ENCODE data around the gene FRMPD4. TPM values are rescaled to one million over a fixed set of nuclear protein-coding genes. Genes with fewer than 3 reads are reported as not detected.

Gene FRMPD4
- total and polyA plus RNA-seq, 3 experiments from 2014 or later = not detected

DNA sequence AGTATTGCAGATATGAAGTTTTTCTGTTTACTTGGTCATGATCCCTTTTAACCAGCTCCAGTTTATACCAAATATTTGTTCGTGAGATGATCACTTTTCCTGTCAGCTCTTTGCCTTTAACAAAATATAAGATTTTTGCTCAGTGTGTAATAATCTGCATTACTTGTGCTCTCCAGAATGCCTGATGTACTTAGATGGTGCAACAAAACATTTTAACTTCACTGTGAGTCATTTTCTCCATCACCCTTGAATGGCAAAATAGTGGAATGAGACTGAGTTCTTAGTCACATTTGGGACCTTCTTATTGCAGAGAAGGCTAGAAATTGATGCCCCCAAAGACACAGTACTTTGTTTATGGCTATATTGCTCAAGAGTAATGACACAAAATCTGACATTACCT is 252.0 kb downstream of the FRMPD4 start:
- Histone ChIP-seq H3K27me3 (ENCODE audit: insufficient read depth, low read length, poor library complexity, severe bottlenecking) (no peaks in the 10 kb centered on the region), H3K4me1 (ENCODE audit: insufficient read depth, low read length) (no peaks in the 10 kb centered on the region), H3K9me3 (ENCODE audit: low read length) (no peaks in the 10 kb centered on the region), H3K4me3 (ENCODE audit: low read length) (no peak overlapping the region), H3K36me3 (ENCODE audit: insufficient read depth, low read length) (no peaks in the 10 kb centered on the region), H3K27ac (ENCODE audit: low read depth, low read length) (no peak overlapping the region)
- Mint-ChIP-seq H3K27ac (no peak overlapping the region), H3K4me1 (no peaks in the 10 kb centered on the region), H3K9me3 (peaks cover 0 to 5% (median 5%) of the 10 kb centered on the region in 5 donors), H3K36me3 (no peaks in the 10 kb centered on the region), H3K27me3 (no peaks in the 10 kb centered on the region), H3K4me3 (no peak overlapping the region)
- POLR2A ChIA-PET = no interaction called here
- DNase-seq = no peak
- CTCF ChIA-PET = no interaction called here

DNA sequence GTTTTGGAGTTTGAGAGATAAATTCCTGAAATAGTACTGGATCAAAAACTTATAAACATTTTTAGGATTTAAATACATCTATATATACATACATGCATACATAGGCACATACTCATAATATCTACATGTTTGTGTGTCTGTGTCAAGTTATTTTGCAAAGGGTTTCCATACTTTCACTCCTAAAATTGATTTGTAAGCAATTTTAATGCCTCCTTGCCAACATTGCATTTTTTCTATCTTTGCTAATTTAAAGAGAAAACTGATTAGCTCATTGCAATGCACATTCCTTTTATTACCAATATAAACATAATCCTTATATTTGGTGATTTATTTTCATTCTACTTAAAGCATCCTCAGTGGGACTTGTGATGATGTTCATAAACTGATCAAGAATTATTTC is 258.3 kb downstream of the FRMPD4 start:
- H3K4me1 ChIP-seq (ENCODE audit: insufficient read depth, low read length) = no peaks in the 10 kb centered on the region
- no peaks in the 10 kb centered on the region for H3K27me3 ChIP-seq (ENCODE audit: insufficient read depth, low read length, poor library complexity, severe bottlenecking)
- CTCF ChIA-PET = no interaction called here
- no peaks in the 10 kb centered on the region for H3K9me3 ChIP-seq (ENCODE audit: low read length)
- DNase-seq = no peak
- no peaks in the 10 kb centered on the region for H3K27me3 Mint-ChIP-seq
- no peaks in the 10 kb centered on the region for H3K36me3 ChIP-seq (ENCODE audit: insufficient read depth, low read length)
- no peak overlapping the region for H3K27ac ChIP-seq (ENCODE audit: low read depth, low read length)
- H3K4me3 Mint-ChIP-seq = no peak overlapping the region
- POLR2A ChIA-PET = no interaction called here
- no peak overlapping the region for H3K4me3 ChIP-seq (ENCODE audit: low read length)
- no peak overlapping the region for H3K27ac Mint-ChIP-seq
- no peaks in the 10 kb centered on the region for H3K4me1 Mint-ChIP-seq
- H3K36me3 Mint-ChIP-seq = no peaks in the 10 kb centered on the region
- H3K9me3 Mint-ChIP-seq = peaks cover 0 to 5% (median 3%) of the 10 kb centered on the region in 5 donors

DNA sequence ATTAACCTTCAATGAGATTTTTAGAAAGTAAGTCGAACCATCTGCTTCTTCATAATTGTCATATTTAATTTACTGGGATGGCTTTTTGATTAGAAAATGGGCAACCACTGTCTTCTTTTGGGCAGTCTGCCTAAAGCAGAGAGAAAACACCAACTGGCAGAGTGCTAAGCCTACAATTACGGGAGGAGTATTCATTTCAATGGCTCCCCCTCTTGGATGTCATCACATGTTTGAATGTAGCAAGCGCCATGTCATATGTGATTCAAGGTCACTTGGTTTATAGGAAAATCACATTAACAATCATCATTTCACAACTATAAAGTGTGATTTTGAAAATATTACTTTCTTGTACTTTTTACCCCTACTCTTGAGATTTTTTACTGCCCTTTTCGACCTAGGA is 261.9 kb downstream of the FRMPD4 start:
- Mint-ChIP-seq H3K36me3 (no peaks in the 10 kb centered on the region), H3K27ac (no peak overlapping the region)

DNA sequence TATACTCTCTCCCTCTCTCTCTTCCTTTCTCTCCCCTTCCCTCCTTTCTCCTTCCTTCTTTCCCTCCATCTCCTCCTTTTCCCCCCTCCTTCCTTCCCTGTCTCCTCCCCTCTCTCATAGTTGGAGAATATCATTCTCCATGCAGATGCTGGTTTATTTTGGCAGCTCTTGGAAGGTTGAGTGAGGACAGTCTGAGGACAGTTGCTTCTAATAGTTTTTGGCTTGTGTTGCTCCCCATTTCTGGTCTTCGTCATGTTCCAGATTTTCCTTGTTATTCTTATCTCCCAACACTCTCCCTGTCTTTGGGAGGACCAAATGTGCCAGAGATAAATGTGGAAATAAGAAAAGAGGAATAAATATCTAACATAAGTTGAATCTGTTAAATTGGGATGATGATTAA is 263.0 kb downstream of the FRMPD4 start:
- no peaks in the 10 kb centered on the region for H3K27me3 ChIP-seq (ENCODE audit: insufficient read depth, low read length, poor library complexity, severe bottlenecking)
- DNase-seq = no peak
- no peak overlapping the region for H3K27ac ChIP-seq (ENCODE audit: low read depth, low read length)
- Mint-ChIP-seq H3K27ac (no peak overlapping the region), H3K36me3 (no peaks in the 10 kb centered on the region), H3K27me3 (no peaks in the 10 kb centered on the region), H3K4me1 (no peaks in the 10 kb centered on the region), H3K9me3 (peaks cover 0 to 4% (median 0%) of the 10 kb centered on the region in 5 donors), H3K4me3 (no peak overlapping the region)
- H3K9me3 ChIP-seq (ENCODE audit: low read length) = no peaks in the 10 kb centered on the region
- POLR2A ChIA-PET = no interaction called here
- H3K36me3 ChIP-seq (ENCODE audit: insufficient read depth, low read length) = no peaks in the 10 kb centered on the region
- H3K4me1 ChIP-seq (ENCODE audit: insufficient read depth, low read length) = no peaks in the 10 kb centered on the region
- CTCF ChIA-PET = no interaction called here
- H3K4me3 ChIP-seq (ENCODE audit: low read length) = no peak overlapping the region

More for the DNA sequence above, 261.9 kb downstream of the FRMPD4 start:
- CTCF ChIA-PET = no interaction called here
- DNase-seq = no peak
- H3K9me3 Mint-ChIP-seq = peaks cover 0 to 4% (median 0%) of the 10 kb centered on the region in 5 donors
- POLR2A ChIA-PET = no interaction called here
- H3K27ac ChIP-seq (ENCODE audit: low read depth, low read length) = no peak overlapping the region
- H3K4me1 Mint-ChIP-seq = no peaks in the 10 kb centered on the region
- no peaks in the 10 kb centered on the region for H3K9me3 ChIP-seq (ENCODE audit: low read length)
- H3K27me3 ChIP-seq (ENCODE audit: insufficient read depth, low read length, poor library complexity, severe bottlenecking) = no peaks in the 10 kb centered on the region
- no peaks in the 10 kb centered on the region for H3K36me3 ChIP-seq (ENCODE audit: insufficient read depth, low read length)
- H3K4me3 ChIP-seq (ENCODE audit: low read length) = no peak overlapping the region
- H3K4me1 ChIP-seq (ENCODE audit: insufficient read depth, low read length) = no peaks in the 10 kb centered on the region
- no peaks in the 10 kb centered on the region for H3K27me3 Mint-ChIP-seq
- H3K4me3 Mint-ChIP-seq = no peak overlapping the region

DNA sequence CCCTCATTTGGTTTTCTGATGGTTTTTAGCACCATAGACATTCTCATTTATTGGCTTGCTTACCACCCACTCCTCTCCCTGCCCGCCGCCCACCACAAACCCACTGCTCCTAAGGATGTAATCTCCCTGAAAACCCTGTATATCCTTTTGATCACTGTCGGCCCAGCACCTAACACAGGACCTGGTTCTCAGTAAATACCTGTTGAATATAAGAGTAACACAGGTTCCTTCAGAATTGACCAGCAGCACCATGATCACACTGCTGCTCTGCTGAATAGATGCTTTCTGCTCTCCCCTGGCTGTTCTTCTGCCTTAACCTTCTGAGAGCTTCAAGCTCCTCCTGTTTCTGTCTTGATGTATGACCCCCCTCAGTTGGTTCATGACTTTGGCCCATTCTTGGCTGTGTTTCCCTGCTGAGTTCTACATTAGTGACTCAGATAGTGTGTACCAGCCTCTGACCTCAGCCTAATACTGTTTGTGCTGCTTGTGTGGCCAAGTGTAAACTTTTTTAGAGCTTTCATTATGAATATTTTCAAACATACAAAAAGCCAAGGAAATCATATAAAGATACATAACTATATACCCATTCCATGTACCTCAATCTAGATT is 265.3 kb downstream of the FRMPD4 start:
- Mint-ChIP-seq H3K27ac (no peak overlapping the region), H3K27me3 (no peaks in the 10 kb centered on the region), H3K9me3 (peaks cover 0 to 4% (median 0%) of the 10 kb centered on the region in 5 donors), H3K36me3 (no peaks in the 10 kb centered on the region), H3K4me1 (no peaks in the 10 kb centered on the region), H3K4me3 (no peak overlapping the region)
- no peaks in the 10 kb centered on the region for H3K4me1 ChIP-seq (ENCODE audit: insufficient read depth, low read length)
- ChIA-PET POLR2A (no interaction called here), CTCF (no interaction called here)
- no peaks in the 10 kb centered on the region for H3K36me3 ChIP-seq (ENCODE audit: insufficient read depth, low read length)
- H3K4me3 ChIP-seq (ENCODE audit: low read length) = no peak overlapping the region
- no peak overlapping the region for H3K27ac ChIP-seq (ENCODE audit: low read depth, low read length)
- DNase-seq = no peak
- H3K27me3 ChIP-seq (ENCODE audit: insufficient read depth, low read length, poor library complexity, severe bottlenecking) = no peaks in the 10 kb centered on the region
- H3K9me3 ChIP-seq (ENCODE audit: low read length) = no peaks in the 10 kb centered on the region

DNA sequence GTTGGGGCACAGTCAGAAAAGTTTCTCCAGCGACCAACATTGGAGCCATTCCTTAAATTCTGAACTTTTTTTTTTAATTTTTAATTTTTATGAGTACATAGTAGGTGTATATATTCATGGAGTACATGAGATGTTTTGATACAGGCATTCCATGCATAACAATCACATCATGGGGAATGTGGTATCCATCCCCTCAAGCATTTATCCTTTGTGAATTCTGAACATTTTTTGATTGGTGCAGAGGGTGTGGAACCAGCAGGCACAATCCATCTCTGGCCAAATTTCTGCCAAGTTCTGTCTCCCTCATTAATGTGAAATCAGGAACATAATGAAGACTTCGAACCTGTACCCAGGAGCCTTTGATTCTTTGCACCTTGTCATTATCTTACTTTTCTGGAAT is 267.0 kb downstream of the FRMPD4 start:
- H3K4me1 ChIP-seq (ENCODE audit: insufficient read depth, low read length) = no peaks in the 10 kb centered on the region
- CTCF ChIA-PET = no interaction called here
- Mint-ChIP-seq H3K36me3 (no peaks in the 10 kb centered on the region), H3K27me3 (no peaks in the 10 kb centered on the region), H3K27ac (no peak overlapping the region), H3K9me3 (peaks cover 0 to 4% (median 0%) of the 10 kb centered on the region in 5 donors), H3K4me3 (no peak overlapping the region), H3K4me1 (no peaks in the 10 kb centered on the region)
- H3K9me3 ChIP-seq (ENCODE audit: low read length) = no peaks in the 10 kb centered on the region
- H3K36me3 ChIP-seq (ENCODE audit: insufficient read depth, low read length) = no peaks in the 10 kb centered on the region
- POLR2A ChIA-PET = no interaction called here
- H3K27ac ChIP-seq (ENCODE audit: low read depth, low read length) = no peak overlapping the region
- no peaks in the 10 kb centered on the region for H3K27me3 ChIP-seq (ENCODE audit: insufficient read depth, low read length, poor library complexity, severe bottlenecking)
- no peak for DNase-seq
- H3K4me3 ChIP-seq (ENCODE audit: low read length) = no peak overlapping the region

DNA sequence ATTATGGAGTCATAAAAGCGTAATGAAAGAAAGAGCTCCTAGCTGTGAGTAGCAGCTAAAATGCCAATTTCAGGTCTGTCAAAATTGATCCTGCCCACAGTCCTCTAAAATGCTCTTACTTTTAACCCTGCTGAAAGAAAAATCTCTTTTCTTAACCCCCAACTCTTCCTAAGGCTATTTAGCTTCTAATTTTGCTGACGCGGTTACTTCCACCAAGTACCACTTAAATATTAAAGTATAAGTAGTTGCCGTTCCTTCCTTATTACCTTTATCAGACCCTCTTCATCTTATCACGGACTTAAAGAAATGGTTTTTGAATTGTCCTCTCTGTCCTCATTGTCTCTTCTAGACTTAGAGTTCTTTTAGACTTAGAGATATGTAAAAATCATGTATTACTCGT is 272.2 kb downstream of the FRMPD4 start:
- Histone ChIP-seq H3K27ac (ENCODE audit: low read depth, low read length) (no peak overlapping the region), H3K4me3 (ENCODE audit: low read length) (no peak overlapping the region), H3K4me1 (ENCODE audit: insufficient read depth, low read length) (no peaks in the 10 kb centered on the region), H3K36me3 (ENCODE audit: insufficient read depth, low read length) (no peaks in the 10 kb centered on the region), H3K27me3 (ENCODE audit: insufficient read depth, low read length, poor library complexity, severe bottlenecking) (no peaks in the 10 kb centered on the region), H3K9me3 (ENCODE audit: low read length) (no peaks in the 10 kb centered on the region)
- Mint-ChIP-seq H3K36me3 (no peaks in the 10 kb centered on the region), H3K27me3 (no peaks in the 10 kb centered on the region), H3K27ac (no peak overlapping the region), H3K4me1 (no peaks in the 10 kb centered on the region), H3K4me3 (no peak overlapping the region), H3K9me3 (peaks cover 0 to 2% (median 0%) of the 10 kb centered on the region in 5 donors)
- POLR2A ChIA-PET = no interaction called here
- CTCF ChIA-PET = no interaction called here
- DNase-seq = no peak

DNA sequence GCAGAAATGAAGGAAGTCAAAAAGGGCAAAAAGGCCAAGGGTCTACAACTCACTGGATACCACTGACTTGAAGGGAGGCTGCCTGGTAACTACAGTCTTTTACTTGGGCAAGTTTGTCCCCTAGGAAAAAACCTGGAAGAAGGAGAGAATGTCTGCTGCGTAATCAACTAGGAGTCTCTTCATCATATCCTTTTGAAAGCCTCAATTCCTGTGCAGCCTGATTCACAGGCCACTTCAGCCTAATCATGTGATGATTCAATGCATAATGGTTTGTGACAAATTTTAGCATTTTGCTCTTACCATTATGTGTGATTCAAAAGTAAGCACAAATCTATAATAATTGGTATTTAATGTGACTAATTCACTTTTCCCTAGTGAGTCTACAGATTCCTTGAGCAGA is 273.6 kb downstream of the FRMPD4 start:
- no peak overlapping the region for H3K4me3 Mint-ChIP-seq

DNA sequence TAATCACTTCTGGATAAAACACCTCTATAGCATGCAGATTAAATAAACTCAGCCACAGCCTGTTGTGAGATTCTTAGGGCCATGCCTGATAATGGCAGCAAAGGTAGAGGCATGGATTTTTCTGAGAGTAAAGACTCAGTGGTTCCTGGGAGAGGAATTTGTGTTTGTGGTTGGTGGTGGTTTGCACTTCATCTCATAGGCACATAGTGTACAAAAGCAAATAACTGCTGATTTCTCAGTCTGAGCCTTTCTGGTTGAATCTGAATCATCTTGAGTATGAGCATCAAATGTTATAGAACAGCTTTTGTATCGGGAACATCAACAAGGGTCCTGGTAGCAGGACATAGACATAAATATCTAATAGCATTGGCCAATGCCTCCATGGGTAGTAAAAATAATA is 274.3 kb downstream of the FRMPD4 start:
- no peaks in the 10 kb centered on the region for H3K36me3 ChIP-seq (ENCODE audit: insufficient read depth, low read length)
- Mint-ChIP-seq H3K4me1 (no peaks in the 10 kb centered on the region), H3K36me3 (no peaks in the 10 kb centered on the region), H3K9me3 (peaks cover 0 to 2% (median 0%) of the 10 kb centered on the region in 5 donors), H3K27me3 (no peaks in the 10 kb centered on the region), H3K27ac (no peak overlapping the region), H3K4me3 (no peak overlapping the region)
- no peaks in the 10 kb centered on the region for H3K4me1 ChIP-seq (ENCODE audit: insufficient read depth, low read length)
- H3K4me3 ChIP-seq (ENCODE audit: low read length) = no peak overlapping the region
- ChIA-PET POLR2A (no interaction called here), CTCF (no interaction called here)
- DNase-seq = no peak
- H3K27ac ChIP-seq (ENCODE audit: low read depth, low read length) = no peak overlapping the region
- H3K27me3 ChIP-seq (ENCODE audit: insufficient read depth, low read length, poor library complexity, severe bottlenecking) = no peaks in the 10 kb centered on the region
- H3K9me3 ChIP-seq (ENCODE audit: low read length) = no peaks in the 10 kb centered on the region

More for the DNA sequence above, 273.6 kb downstream of the FRMPD4 start:
- Mint-ChIP-seq H3K27ac (no peak overlapping the region), H3K4me1 (no peaks in the 10 kb centered on the region), H3K27me3 (no peaks in the 10 kb centered on the region), H3K36me3 (no peaks in the 10 kb centered on the region), H3K9me3 (peaks cover 0 to 2% (median 0%) of the 10 kb centered on the region in 5 donors)
- no peak for DNase-seq
- Histone ChIP-seq H3K4me1 (ENCODE audit: insufficient read depth, low read length) (no peaks in the 10 kb centered on the region), H3K27me3 (ENCODE audit: insufficient read depth, low read length, poor library complexity, severe bottlenecking) (no peaks in the 10 kb centered on the region), H3K36me3 (ENCODE audit: insufficient read depth, low read length) (no peaks in the 10 kb centered on the region), H3K4me3 (ENCODE audit: low read length) (no peak overlapping the region), H3K9me3 (ENCODE audit: low read length) (no peaks in the 10 kb centered on the region), H3K27ac (ENCODE audit: low read depth, low read length) (no peak overlapping the region)
- CTCF ChIA-PET = no interaction called here
- POLR2A ChIA-PET = no interaction called here
